Measurements from ENCODE around the gene RHCG.
A peak's percentile ranks its signal among the peaks of the same experiment; 100 is the strongest.

RHCG gene

DNA sequence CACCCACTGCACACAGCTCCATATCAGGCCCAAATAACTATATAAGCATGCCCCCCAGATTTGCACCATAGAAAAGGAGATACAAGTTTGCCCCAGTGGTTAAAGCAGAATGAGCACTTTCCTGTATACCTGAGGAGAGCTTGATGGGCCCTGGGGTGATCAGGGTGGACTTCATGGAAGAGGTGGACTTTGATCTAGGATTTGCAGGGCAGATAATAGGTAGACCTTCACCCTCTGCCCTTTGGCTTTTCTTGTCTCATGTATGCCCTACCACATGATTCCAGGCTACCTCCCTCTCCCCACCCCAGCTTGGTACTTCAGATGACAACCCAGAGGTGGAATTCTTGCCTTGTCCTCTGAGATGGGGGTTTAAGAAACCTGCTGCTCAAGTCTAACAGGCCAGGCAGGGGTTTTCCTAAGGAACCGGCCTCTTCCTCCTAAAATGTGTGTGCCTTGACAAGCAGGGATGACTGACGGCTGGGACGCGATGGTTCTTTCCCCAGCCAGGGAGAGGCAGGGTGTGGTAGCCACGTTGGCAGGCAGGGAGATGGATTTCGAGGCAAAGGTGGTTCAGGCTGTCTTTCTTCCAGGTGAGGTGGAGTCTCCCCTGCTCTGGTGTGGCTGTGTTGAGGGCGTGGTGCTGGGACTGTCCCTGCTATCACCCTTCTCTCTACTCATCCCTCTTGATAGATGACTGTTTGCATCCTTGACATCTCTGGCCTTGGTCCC, 6.6 kb upstream of the RHCG start:
- no peak for DNase-seq

DNA sequence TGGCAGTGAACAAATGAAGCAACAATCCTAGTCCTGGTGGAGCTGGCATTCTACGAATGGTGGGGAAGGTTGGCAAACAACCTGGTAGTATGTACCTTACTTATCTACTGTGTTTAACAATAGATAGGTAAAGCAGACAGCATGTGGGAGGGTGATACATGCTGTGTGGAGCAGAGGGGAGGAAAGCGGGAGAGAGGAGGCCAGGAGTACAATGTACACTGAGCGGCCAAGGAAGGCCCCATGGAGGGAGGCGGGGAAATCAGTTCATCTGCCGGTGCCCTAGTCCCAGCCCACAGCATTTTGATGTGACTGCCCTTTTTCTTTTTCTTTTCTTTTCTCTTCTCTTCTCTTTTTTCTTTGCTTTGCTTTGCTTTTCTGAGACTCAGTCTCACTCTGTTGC, 5.3 kb upstream of the RHCG start:
- DNase-seq: no peak

DNA sequence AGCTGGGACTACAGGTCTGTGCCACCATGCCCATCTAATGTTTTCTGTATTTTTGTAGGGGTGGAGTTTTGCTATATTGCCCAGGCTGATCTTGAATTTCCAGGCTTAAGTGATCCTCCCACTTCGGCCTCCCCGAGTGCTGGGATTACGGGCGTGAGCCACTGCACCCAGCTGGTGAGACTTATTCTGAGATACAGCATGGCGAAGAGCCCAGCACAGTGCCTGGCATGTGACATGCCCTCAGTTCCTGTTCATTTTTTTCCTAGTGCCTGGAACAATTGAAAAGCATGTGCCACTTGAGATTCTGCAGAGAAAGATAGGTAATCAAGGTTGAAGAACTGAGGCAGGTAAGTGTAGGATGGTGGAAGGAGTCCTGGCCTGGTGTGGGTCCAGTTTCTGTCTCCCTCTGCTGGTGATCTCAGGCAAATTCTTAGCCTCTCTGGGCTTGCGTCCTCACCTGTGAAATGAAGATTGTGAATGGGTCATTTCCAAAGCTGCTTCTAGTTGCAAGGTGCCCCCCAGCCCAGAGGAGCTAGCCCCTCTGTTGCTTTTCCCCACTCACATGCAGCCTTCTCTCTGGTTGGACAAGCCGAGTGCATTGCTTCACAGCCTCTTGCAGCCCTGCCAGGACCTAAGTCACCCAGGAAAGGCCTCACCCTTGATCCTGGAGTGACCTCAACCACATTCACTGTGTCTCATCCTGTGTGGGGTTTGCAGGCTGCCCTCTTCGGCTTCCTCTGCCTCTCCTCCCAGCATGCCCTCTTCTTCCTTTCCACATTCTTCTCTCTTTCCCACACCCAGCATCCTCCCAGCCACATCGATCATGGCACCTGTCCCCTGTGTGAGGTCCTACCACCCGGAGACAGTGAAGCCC, 4.3 kb upstream of the RHCG start:
- no peak for DNase-seq

DNA sequence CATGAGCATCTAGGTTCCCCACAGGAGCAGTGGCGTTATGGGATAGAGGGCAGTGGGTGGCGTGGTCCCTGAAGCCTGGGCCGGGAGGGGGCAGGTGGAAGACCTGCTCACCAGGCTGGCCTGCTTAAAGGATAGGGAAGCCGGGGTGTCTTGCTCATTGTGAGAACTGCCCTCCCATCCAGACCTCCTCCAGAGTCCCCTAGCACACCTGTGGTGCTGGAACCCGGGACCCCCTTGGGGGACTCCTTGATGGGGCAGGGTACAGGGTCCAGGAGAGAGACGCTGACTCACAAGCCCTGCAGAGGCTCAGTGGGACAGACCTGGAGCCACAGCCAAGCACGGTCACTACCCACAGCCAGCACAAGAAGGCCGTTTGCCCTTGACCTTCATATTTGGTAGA, 2.8 kb upstream of the RHCG start:
- no peak for DNase-seq

DNA sequence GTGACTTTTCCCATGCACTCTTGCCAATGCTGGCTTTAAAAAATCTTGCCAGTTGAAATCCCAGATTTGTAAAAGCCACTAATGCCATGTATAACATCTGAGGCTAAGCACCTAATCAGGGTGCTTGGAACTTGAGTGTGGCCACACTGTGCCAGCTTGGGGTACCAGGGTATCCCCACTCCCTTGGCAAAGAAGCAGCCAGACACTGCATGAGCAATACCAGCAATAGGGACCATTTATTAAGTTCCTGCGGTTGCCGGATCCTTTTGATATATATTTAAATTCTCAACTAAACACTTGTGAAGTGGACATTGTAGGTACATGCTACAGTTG, 2.2 kb upstream of the RHCG start:
- no peak for DNase-seq

DNA sequence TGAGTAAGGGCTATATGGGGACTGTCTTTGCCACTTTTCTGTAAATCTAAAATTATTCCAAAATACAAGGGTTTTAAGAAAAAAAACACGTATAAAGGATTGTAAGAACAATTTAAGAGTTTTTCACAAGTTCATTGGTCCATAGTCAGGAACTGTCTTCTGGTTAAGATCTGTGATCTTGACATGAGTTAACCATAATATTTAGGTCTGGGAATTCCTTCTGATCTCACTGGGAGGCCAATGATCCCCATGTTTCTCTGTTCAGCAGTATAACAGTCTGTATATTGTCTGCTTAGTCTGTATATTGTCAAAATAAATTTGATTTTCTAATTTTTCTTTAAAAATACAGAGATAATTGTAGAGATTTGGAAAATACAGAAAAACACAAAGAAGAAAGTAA, 848 bp upstream of the RHCG start:
- no peak for DNase-seq

DNA sequence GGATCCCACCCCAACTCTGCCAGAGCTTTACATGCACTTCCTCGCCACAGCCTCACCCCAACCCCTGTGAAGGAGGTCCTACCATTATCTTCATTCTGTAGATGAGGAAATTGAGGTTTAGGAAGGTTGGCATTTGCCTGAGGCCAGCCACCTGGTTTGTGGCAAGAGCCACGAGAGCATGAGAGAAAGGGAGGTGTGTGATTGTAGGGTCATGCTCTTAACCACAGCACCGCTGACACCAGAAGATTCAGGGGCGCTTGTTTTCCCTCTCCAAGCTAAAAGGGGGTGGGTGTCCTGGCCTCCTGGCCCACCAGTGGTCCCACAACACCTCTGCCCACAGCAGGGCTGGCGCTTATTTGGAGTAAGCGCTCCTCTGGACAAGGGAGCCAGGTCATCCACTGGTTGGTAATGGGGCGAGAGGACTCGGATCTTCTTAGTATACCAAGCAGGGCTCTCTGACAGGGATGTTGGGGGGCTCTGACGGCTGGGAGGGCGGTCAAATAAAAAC, 691 bp downstream of the RHCG start:
- DNase-seq: no peak

DNA sequence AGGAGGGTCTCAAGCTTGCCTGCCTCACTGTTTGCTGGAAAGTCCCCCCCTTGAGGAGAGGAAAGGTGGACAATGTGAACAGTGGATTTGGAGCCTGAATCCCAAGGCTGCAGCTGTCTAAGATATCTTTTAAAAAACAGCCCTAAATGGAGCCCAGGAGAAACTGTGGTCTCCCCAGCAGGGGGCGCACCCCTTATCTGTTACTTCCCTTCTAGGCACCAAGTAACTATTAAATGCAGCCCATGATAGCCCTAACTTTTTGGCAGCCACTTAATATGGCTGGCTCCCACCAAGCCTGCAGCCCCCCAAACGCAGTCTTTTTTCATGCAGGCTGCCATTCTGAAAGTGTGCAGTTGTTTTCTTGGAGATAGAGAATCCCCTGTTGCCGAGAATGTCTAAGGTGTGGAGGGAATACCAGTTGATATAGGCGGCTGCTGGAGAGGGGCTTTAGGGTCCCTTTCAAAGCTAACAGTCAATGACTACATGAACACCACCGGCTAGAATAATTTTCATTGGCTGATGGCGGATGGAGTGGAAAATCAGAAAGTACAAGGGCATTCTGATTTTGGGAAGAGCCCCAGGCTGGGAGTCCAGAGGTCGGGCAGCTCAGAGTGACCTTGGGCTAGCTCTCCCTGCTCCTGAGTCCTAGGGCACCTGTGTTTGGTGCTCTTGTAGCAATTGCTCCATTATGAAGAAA, 1.3 kb downstream of the RHCG start:
- peak; percentile 35 for DNase-seq

DNA sequence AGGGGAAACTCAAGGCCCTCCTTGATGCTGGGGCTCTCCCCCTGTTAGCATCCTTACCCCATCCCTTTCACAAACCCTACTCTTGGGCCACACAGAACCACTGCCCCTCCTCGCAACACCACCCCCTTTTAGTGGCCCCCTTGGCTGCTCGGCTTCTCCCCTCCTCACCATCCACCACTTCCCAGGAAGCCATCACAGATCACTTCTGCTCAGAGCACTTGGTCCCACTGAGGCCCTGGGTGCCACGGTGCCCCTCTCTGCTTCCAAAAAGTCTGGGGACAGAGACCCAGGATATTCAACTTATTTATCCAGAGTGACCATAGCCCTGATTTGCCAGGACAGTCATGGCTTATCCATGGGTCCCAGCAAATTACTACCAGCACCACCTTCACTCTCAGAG, 2.4 kb downstream of the RHCG start:
- no peak for DNase-seq

DNA sequence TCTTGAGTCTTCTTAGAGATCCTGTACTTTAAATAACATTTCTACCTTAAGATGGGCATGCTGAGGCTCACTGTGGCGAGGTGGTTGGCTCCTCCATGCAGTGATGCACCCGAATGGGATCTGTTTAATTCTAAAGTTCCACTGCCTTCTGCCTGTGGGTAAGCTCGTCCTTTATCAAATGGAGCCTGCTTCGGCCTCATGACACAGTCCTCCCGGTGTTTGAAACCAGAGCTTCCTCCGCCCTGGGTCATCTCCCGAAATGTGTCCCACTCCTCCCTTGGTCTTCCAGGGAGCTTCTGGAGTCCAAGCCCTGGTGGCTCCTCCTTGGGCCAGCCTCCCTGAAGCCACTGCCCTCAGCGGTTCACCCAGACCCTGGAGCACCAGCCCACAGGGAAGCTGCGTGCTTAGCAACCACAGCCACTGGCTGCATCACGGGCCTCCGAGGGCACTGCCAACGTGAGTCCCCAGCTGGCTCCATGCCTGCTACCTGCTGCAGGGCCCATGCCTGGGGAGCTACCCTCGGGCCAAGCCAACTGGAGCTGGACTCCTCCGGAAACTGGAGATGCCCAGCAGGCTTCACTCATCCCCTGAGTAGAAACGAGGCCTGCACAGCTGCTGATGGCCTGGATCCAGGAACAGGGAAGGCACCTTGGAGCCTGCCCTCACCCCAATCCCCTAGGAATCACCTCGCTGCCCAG, 3.3 kb downstream of the RHCG start:
- no peak for DNase-seq

DNA sequence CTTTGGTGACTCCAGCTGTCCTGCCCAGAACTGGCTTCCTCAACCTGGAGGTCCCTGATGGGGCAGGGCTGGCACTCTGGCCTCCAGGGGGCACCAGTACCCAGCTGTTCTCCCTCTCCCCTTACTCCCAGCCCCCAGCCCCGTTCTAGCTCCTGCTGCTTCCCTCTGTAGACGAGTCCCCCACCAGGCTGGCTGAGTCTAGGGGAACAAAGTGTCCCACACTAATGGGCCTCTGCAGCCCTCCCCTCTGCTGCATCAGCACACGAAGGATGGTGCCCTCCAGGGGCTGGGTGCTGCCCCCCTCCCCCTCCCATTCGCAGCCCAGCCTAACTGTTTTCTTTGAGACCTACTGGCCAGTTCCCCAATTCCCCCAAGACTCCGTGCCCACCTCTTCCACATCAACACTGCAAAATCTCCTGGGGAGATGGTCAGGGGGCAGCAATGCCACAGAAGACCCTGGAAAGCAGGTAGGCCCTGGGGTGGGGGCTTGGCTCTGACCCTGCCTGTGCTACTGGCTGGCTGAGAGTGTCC, 4.2 kb downstream of the RHCG start:
- DNase-seq: no peak

DNA sequence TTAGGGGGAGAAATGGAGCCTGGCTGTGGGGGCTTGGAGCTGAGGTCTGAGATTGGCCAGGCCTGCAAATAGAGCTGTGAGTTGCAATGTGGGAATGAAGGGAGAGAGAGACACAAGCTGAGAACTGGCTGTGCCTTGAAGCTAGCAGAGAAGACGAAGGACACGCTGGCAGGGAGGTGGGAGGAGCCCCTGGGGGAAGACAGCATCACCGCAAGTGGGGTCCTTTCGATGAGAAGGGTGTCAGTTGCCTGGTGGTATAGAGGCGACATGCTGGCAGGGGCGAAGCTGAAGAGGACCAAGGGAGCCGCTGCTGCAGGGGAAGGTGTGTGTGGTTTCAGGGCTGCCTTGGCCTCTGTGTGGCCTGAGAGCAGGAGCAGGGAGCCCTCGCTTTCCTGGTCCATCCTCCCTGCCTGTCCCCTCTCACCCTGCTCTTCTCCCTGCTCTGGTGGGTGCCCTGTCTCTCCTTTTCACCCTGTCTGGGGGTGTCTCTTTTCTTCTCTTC, 5.5 kb downstream of the RHCG start:
- no peak for DNase-seq

DNA sequence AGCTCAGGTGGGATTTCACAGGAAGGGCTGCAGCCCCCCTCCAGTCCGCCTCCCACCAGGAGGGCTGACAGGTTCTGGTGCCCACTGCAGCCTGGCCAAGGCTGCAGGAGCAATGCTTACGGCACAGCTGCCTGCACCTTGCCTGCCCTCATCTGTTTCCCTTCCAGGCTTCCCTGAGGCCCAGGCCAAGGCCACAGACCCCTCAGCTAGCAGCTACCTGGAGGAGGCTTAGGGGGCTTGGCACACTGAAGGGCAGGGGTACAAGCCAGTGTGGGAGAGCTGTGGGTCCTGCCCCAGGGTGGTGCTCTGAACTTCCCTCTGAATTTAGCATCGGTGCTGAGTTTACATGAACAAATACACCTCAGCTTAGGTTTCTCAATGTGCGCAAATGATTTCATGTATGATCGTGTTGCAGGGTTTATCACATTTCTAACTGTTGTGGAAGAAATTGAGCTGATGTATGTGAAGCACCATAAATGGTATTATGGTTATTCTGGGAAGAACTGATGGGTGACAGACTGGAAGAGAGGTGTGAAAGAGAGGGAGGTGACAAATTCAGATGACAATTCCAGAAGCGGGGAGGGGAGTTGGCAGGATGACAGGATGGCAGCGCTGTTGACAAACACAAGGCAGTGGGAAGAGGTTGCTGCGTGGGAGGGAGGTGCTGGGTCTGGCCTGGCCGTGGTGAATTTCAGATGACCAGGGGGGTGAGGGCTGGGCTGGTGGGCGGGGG, 6.1 kb downstream of the RHCG start:
- no peak for DNase-seq

DNA sequence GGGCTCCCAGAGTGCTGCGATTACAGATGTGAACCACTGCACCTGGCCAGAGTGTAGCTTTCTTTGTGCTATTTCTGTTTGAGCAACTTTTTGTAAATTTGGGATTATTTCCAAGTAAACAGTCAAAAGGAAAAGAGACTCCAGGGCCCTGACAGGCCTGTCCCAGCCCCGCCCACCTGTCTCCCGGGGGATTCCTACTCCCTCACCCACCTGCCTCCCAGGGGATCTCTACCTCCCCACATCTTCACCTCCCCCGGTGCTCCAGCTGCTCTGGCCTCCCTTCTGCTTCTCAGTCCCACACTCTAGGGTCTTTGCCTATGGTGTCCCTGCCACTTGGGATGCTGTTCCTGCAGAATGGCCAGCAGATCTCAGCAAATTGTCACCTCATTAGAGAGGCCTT, 7.0 kb downstream of the RHCG start:
- DNase-seq: no peak

DNA sequence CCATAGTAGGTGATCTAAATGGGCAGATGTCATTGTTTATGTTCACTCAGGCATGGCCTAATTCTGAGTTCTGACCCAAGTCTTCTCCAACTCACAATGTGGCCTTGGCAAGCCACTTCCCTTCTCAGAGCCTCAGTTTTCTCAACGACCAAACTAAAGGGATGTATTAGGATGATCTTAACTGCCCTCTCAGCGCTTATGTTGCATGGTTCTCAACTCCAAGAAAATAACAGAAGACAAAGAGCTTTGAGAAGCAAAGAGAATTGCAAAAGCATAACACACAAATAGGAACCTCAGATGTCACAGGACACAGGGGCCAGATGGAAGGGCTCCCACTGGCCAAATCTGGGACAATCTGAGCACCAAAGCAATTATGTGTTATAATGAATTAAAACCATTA, 8.6 kb downstream of the RHCG start:
- DNase-seq: no peak

DNA sequence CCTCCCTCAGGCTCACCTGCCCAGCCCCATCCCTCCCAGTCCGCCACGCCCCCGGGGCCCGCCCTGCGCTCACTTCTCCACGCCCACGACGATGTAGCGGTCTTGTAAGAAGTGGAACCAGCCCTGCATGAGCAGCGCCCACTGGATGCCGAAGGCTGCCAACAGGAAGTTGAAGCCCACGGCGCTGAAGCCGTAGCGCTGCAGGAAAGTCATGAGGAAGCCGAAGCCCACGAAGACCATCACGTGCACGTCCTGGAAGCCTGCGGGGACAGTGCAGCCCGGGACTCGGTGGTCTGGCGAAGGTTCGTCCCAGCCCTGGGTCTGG, 9.7 kb downstream of the RHCG start:
- no peak for DNase-seq

DNA sequence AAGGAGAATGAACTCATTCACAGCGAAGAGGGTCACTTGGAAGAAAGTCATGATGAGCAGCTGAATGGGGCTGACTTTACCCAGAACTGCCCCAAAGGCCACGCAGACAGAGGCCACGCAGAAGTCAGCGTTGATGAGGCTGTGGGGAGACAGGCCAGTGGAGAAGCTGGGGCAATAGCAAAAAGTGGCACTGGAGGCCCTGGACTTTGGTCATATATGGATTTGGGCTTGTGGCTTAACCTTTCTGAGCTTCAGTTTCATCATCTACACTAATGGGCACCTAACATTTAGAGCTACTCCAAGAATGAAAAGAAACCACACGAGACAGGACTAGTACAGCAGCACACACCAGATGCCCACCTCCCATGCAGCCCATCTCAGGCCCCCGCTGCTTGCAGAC, 13.3 kb downstream of the RHCG start:
- no peak for DNase-seq

DNA sequence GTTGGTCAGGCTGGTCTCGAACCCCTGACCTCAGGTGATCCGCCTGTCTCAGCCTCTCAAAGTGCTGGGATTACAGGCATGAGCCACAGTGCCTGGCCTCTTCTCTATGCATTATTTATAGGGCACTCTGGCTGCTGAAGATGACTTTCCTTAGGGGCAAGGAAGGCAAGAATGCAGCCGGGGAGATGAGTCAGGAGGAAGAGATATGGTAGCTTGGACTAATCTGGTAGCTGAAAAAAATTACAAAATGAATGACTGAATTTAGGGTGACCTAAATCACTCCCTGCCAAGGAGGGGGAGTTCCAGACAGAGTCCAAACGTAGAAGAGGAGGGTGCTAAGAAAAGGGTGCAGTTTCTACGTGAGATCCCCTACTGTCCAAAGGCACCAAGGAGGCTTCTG, 14.2 kb downstream of the RHCG start:
- DNase-seq: no peak

DNA sequence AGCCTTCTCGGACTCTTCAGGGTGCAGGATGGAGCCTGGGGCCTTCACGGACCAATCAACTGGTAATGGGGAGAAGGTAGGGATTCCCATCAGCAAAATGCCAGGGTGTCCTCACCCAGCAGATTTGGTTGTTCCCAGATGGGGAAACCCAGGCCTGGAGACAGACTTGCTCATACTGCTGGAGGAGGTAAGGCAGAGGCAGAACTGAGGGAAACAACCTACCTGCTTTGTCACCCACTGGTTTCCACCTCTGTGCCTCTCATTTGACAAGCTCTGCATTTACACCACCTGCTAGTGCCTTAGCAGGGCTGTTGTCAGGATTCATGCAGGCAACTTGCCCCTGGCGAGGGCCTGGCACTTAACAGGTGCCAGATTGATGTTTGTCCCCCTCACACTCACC, 15.9 kb downstream of the RHCG start:
- no peak for DNase-seq

DNA sequence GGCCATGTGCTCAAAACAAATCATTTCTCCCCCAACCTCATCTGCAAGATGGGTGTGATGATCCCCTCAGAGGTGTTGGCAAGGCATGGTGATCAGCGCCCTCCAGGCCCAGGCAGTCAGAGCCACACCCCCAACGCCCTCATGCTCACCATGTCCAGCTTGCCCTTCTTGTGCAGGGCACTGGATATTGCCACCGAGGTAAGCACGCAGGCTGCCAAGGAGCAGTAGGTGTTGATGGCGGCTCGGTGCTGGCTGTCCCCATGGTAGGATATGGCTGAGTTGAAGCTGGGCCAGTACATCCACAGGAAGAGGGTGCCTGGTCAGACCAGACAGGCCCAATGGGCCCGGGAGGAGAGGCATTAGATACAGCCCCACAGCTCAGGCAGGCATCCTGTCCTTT, 17.2 kb downstream of the RHCG start:
- DNase-seq: no peak

DNA sequence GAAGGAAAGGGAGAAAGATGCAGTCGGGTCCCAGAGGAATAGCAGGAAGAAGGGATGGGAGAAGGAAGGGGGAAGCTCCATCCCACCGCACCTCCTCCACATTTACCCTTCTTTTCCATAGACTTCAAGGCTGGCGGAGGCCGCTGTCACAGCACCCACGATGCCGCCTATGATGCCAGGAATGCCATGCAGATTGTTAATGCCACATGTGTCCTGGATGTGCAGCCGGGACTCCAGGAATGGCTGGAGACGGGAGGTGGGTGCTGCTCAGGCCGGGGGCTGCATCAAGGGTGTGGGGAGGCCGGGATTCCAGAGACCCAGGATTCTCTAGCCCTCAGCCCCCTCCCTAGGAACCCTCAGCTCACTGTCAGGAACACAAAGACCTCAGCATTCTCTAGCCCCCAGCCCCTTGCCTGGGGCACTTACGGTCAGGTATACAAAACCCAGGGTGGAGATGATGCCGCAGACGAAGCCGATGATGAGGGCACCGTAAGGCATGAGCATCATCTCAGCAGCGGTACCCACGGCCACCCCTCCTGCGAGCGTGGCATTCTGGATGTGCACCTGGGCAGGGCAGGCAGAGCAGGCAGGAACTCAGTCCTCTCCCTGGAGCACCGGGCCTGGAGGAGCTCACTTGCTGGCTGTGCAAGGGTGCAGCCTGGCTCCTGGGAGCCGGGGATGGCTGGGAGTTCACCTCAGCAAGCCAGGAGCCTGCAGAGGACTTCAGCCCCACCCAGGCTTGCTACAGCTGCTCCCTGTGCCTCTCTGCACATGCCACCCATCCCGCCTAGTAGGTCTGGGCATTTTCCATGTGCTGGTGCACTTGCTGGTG, 18.8 kb downstream of the RHCG start:
- DNase-seq: no peak

Measured in activated CD4-positive, alpha-beta T cell treated with anti-CD3 and anti-CD28 coated beads, Interleukin-2, amount 50 U/mL, for 16 hours (primary cell).